ENCODE measurements around the gene CFAP57. TPM values are rescaled to one million over a fixed set of nuclear protein-coding genes. Genes with fewer than 3 reads are reported as not detected.

Gene CFAP57
- total and polyA plus RNA-seq, 9 donors = 0.13 to 13.2 (median 0.71) TPM

GRCh38 chr1:43197343-43198127, 25.4 kb downstream of the CFAP57 start:
- no peaks in the 10 kb centered on the region for H3K36me3 ChIP-seq
- no peaks in the 10 kb centered on the region for H3K4me1 ChIP-seq (ENCODE audit: insufficient read depth)
- intact Hi-C loops (cut with DNase I) = no loop called here
- no peaks in the 10 kb centered on the region for H3K27me3 ChIP-seq
- DNase-seq = no peak
- 81 to 89% (median 82%) methylated on average over 7 of the region's 7 CpGs for WGBS, 3 donors
- no peak overlapping the region for H3K27ac ChIP-seq
- no peak for TF ChIP-seq CTCF (IDR thresholded peaks at IDR 0.05)
- H3K4me3 ChIP-seq = no peak overlapping the region
- H3K9me3 ChIP-seq = no peaks in the 10 kb centered on the region

- H3K9me3 ChIP-seq = no peaks in the 10 kb centered on the region
- no peak overlapping the region for H3K27ac ChIP-seq
- TF ChIP-seq EP300 (IDR thresholded peaks at IDR 0.05) = no peak
- TF ChIP-seq POLR2A (IDR thresholded peaks at IDR 0.05) = no peak
- no peak for TF ChIP-seq CTCF (IDR thresholded peaks at IDR 0.05)
- no peak for DNase-seq
- WGBS, 3 donors = 52 to 54% (median 52%) methylated on average over 8 of the region's 8 CpGs
- no peak overlapping the region for H3K4me3 ChIP-seq
- intact Hi-C loops (cut with DNase I) = no loop called here
- no peaks in the 10 kb centered on the region for H3K27me3 ChIP-seq
- H3K36me3 ChIP-seq = no peaks in the 10 kb centered on the region
- no peaks in the 10 kb centered on the region for H3K4me1 ChIP-seq (ENCODE audit: insufficient read depth)
These were observed 27.1 kb downstream of the CFAP57 start for GRCh38 chr1:43199093-43199726.

- no peak for DNase-seq
- WGBS, 3 donors = 84 to 96% (median 96%) methylated on average over 3 of the region's 3 CpGs
- no peak overlapping the region for H3K27ac ChIP-seq
- intact Hi-C loops (cut with DNase I) = no loop called here
- no peak for TF ChIP-seq POLR2A (IDR thresholded peaks at IDR 0.05)
- TF ChIP-seq CTCF (IDR thresholded peaks at IDR 0.05) = no peak
- TF ChIP-seq EP300 (IDR thresholded peaks at IDR 0.05) = no peak
- peaks cover 5% of the 10 kb centered on the region for H3K4me1 ChIP-seq (ENCODE audit: insufficient read depth)
- H3K36me3 ChIP-seq = no peaks in the 10 kb centered on the region
- H3K27me3 ChIP-seq = no peaks in the 10 kb centered on the region
- H3K9me3 ChIP-seq = no peaks in the 10 kb centered on the region
- H3K4me3 ChIP-seq = no peak overlapping the region
These were observed 31.7 kb downstream of the CFAP57 start for GRCh38 chr1:43203859-43204258.

- Histone ChIP-seq H3K36me3 (no peaks in the 10 kb centered on the region), H3K27me3 (no peaks in the 10 kb centered on the region), H3K9me3 (no peaks in the 10 kb centered on the region), H3K4me3 (no peak overlapping the region), H3K4me1 (ENCODE audit: insufficient read depth) (peaks cover 5% of the 10 kb centered on the region), H3K27ac (no peak overlapping the region)
- WGBS, 3 donors = 90 to 93% (median 91%) methylated on average over 1 of the region's 1 CpG
- intact Hi-C loops (cut with DNase I) = no loop called here
- no peak for DNase-seq
- TF ChIP-seq CTCF (IDR thresholded peaks at IDR 0.05) = no peak
- TF ChIP-seq POLR2A (IDR thresholded peaks at IDR 0.05) = no peak
- TF ChIP-seq EP300 (IDR thresholded peaks at IDR 0.05) = no peak
These were observed 32.3 kb downstream of the CFAP57 start for GRCh38 chr1:43204394-43204793.

Data from ovary (tissue), 9 donors.